Adrenal gland (tissue), 5 donors: ENCODE results near the gene ITIH5.

Experiments
- CTCF ChIP-seq, 6 experiments: fragments of 450-650 bp in 4 of 6; fragments of 200-600 bp in 2 of 6; sonication (generic) in 1 of 6; IDR thresholded peaks; 1 replicate in 5 of 6; 2 replicates in 1 of 6; pipeline versions ENCODE4 v1.5.1 to v1.8.0; 2016 to 2021; ENCODE audit warnings: antibody characterized with exemption in 6 of 6, mild to moderate bottlenecking in 2 of 6, moderate library complexity in 1 of 6
- POLR2A ChIP-seq, 2 donors: fragments of 450-650 bp; IDR thresholded peaks; one replicate each; pipeline ENCODE4 v1.6.1; 2017; ENCODE audit warnings: antibody characterized with exemption in 2 of 2, mild to moderate bottlenecking in 2 of 2, moderate library complexity in 1 of 2
- donor health status: DM: no; HTN: no; CAD: no.

- TF ChIP-seq POLR2A (IDR thresholded peaks at IDR 0.05) (no peak), CTCF (IDR thresholded peaks at IDR 0.05) (no peak)
Measured at GRCh38 chr10:7707858-7708622, 41.3 kb upstream of the ITIH5 start.
